Lower leg skin (tissue), 4 donors: Measurements from ENCODE around the gene PPM1E. TPM values are rescaled to one million over a fixed set of nuclear protein-coding genes. Genes with fewer than 3 reads are reported as not detected.

Experiments used
- DNase-seq, 2 donors: peaks; one replicate each; pipeline ENCODE4 v3.0.0-alpha.2; 2019; ENCODE audit warnings: low spot score in 2 of 2
- H3K4me3 ChIP-seq: fragments of 200-600 bp; sonication (generic); 2 replicates; pipeline ENCODE4 v1.5.1; 2017; ENCODE audit warnings: mild to moderate bottlenecking, low read depth; ENCODE audit not compliant: poor library complexity, severe bottlenecking
- POLR2A ChIP-seq, 2 donors: fragments of 450-650 bp; IDR thresholded peaks; one replicate each; pipeline ENCODE4 v1.6.1; 2016 to 2017; ENCODE audit warnings: antibody characterized with exemption in 2 of 2, mild to moderate bottlenecking in 1 of 2, moderate library complexity in 1 of 2
- WGBS, 2 donors: methylation state at CpG; one replicate each; pipeline ENCODE4 v1.1.5; 2018; 5-methylcytosine and 5-hydroxymethylcytosine counted together
- intact Hi-C: fragments of 100-400 bp; cut with DNase I; formaldehyde crosslinking; loops from one replicate; pipeline ENCODE4 v1.15.0; 2023; ENCODE audit warnings: low total_unique reads
- total RNA-seq, 4 donors: library from RNA; depleted of rRNA; stranded (reverse); fragments of >200 nt; gene quantifications; one replicate each; pipeline ENCODE4 v1.1.0, GENCODE V29; 2016
- TF ChIP-seq, protein P1 (sequence below), 3 donors: fragments of 450-650 bp; IDR thresholded peaks; one replicate each; pipeline ENCODE4 v1.5.1; 2016; ENCODE audit warnings: antibody characterized with exemption in 3 of 3, mild to moderate bottlenecking in 3 of 3, moderate library complexity in 2 of 3

The PPM1E gene
- total RNA-seq, 4 donors from 2014 or later, result 0.06 to 0.21 (median 0.15) TPM; not detected in 1

- TF ChIP-seq, protein P1, sequence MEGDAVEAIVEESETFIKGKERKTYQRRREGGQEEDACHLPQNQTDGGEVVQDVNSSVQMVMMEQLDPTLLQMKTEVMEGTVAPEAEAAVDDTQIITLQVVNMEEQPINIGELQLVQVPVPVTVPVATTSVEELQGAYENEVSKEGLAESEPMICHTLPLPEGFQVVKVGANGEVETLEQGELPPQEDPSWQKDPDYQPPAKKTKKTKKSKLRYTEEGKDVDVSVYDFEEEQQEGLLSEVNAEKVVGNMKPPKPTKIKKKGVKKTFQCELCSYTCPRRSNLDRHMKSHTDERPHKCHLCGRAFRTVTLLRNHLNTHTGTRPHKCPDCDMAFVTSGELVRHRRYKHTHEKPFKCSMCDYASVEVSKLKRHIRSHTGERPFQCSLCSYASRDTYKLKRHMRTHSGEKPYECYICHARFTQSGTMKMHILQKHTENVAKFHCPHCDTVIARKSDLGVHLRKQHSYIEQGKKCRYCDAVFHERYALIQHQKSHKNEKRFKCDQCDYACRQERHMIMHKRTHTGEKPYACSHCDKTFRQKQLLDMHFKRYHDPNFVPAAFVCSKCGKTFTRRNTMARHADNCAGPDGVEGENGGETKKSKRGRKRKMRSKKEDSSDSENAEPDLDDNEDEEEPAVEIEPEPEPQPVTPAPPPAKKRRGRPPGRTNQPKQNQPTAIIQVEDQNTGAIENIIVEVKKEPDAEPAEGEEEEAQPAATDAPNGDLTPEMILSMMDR (IDR thresholded peaks at IDR 0.05), result no peak
- no peak for TF ChIP-seq POLR2A (IDR thresholded peaks at IDR 0.05)
- no peak for DNase-seq
- 85 to 89% methylated on average over 2 of the region's 2 CpGs for WGBS, 2 donors
- H3K4me3 ChIP-seq, result no peak overlapping the region
- intact Hi-C loops, result loop anchor here (2.0 to 5.0 kb wide), 2 partner anchors 45 to 306 kb away; no protein-coding TSS in a partner anchor
These were observed 252.3 kb downstream of the PPM1E start for GRCh38 chr17:59007995-59008394.

DNA sequence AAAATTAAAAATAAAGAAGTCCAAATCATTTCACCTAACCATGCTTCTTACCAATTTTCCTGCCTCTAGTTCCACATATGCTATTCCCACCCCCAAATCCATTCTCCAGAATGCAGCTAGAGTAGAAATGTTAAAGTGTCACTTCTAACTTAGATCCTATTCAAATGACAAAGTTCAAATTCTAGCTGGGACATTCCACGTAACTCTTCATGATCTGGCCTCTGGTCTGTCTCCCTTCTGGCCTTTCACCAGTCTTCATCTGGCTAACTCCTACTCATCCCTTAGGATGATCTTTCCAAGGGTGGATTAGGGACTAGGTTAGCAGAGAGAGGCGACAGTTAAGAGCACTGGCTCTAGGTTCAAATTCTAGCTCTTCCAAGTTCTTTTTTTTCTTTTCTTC, 253.1 kb downstream of the PPM1E start:
- intact Hi-C loops, result loop anchor here (5.0 kb wide), 1 partner anchor 306 kb away; no protein-coding TSS in a partner anchor
- no peak for TF ChIP-seq POLR2A (IDR thresholded peaks at IDR 0.05)
- TF ChIP-seq, protein P1 (IDR thresholded peaks at IDR 0.05), result no peak
- DNase-seq, result no peak
- WGBS, 2 donors, result 95% methylated on average over 2 of the region's 2 CpGs
- no peak overlapping the region for H3K4me3 ChIP-seq

GRCh38 chr17:59010026-59010425, 254.4 kb downstream of the PPM1E start:
- H3K4me3 ChIP-seq, result no peak overlapping the region
- no peak for TF ChIP-seq POLR2A (IDR thresholded peaks at IDR 0.05)
- TF ChIP-seq, protein P1 (IDR thresholded peaks at IDR 0.05), result no peak
- no peak for DNase-seq
- intact Hi-C loops, result no loop called here
- WGBS, 2 donors, result 87 to 97% methylated on average over 2 of the region's 2 CpGs

DNA sequence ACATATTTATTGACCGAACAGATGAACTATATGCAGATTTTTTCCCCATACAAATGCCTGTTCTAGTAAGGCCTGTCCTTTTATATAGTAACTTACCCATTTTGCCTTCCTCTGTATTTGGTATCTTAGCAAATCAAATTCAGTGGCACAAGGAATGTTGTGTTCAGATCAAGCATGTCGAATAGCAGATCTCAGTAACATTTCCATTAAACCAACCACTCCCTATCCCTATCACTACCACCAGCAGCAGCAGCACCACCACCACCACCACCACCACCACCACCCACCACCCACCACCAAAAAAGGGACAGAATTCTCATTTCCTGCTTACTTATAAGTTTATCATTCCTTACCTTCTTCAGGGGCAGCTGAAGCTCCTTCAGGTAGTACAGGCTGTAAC, 256.3 kb downstream of the PPM1E start:
- intact Hi-C loops, result no loop called here
- WGBS, 2 donors, result 94 to 97% methylated on average over 2 of the region's 2 CpGs
- no peak for DNase-seq
- TF ChIP-seq, protein P1 (IDR thresholded peaks at IDR 0.05), result no peak
- no peak for TF ChIP-seq POLR2A (IDR thresholded peaks at IDR 0.05)
- no peak overlapping the region for H3K4me3 ChIP-seq

DNA sequence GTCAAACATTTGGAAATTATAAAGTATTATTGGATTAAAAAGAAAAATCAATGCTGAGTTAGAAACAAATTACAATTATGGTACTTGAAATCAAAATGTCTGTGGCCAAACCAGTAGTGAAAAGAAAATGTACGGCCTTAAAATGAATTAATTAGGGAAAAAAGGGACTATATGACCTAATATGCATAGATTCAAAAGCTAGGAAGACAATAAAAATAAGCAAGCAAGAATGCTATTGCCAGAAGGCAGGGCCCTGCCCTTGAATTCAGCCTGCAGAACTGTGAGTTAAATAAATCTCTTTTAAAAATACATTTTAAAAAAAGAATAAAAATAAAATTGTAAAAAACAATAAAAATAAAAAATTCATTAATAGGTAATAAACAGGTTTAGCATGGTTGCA, 262.4 kb downstream of the PPM1E start:
- TF ChIP-seq POLR2A (IDR thresholded peaks at IDR 0.05), result no peak
- TF ChIP-seq, protein P1 (IDR thresholded peaks at IDR 0.05), result no peak
- WGBS, 2 donors, result 58 to 80% methylated on average over 1 of the region's 1 CpG
- H3K4me3 ChIP-seq, result no peak overlapping the region
- no peak for DNase-seq
- intact Hi-C loops, result no loop called here

DNA sequence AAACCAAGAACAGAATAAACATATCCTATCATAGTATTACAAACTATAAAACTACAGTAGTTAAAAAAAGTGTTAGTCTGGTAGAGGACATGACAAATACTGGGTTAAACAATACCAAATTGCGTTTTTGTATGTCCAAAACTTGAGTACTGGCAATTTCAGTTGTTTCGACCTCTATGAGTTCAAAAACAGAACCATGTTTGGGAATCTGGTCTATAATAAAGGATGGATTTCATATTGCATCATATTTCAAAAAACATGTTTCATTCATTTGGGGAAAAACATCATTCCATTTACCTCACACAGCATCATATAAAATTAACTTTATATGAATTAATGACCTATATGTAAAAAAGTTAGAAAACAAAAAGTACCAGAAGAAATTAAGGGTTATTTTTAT, 269.3 kb downstream of the PPM1E start:
- no peak for DNase-seq
- TF ChIP-seq, protein P1 (IDR thresholded peaks at IDR 0.05), result no peak
- no peak for TF ChIP-seq POLR2A (IDR thresholded peaks at IDR 0.05)
- 90 to 94% methylated on average over 2 of the region's 2 CpGs for WGBS, 2 donors
- intact Hi-C loops, result no loop called here
- no peak overlapping the region for H3K4me3 ChIP-seq
